NT2/D1 (cell line): ENCODE results near the gene PTPRN2.

Experiments
- YY1 ChIP-seq: IDR thresholded peaks from 2 replicates; pipeline ENCODE4 v1.6.1; 2011; ENCODE audit not compliant: insufficient read length, insufficient read depth
- ZNF274 ChIP-seq: IDR thresholded peaks from 2 replicates; pipeline ENCODE4 v1.6.1; 2011; ENCODE audit warnings: mild to moderate bottlenecking, low read depth, low read length

- TF ChIP-seq YY1 (no peak), ZNF274 (no peak)
Measured at GRCh38 chr7:158428837-158429753, 158.5 kb downstream of the PTPRN2 start.
